Endothelial cell of umbilical vein (primary cell): ENCODE measurements around the gene OR8J3. TPM values are rescaled to one million over a fixed set of nuclear protein-coding genes. Genes with fewer than 3 reads are reported as not detected.

Source experiments
- BruUV-seq: library from RNA; stranded (reverse); fragments of 400-500 nt; replicated peaks from 2 replicates; lab custom pipeline; 2021; lab: Mats Ljungman, UMichigan
- CTCF ChIA-PET: fragments of 300-600, 350-600 bp; sonication (Branson Sonifier 250); formaldehyde crosslinking; loops from one replicate; lab custom pipeline; 2021; ENCODE audit warnings: antibody characterized with exemption, inconsistent platforms; lab: Charles Lee
- POLR2A ChIA-PET: fragments of 300-600, 350-600 bp; sonication (Branson Sonifier 250); formaldehyde crosslinking; loops from one replicate; lab custom pipeline; 2021; ENCODE audit warnings: antibody characterized with exemption, inconsistent platforms; lab: Charles Lee
- DNase-seq: peaks from one replicate; pipeline ENCODE4 v3.0.0-alpha.2; 2011; ENCODE audit warnings: low read depth, low spot score
- FAIRE-seq: peaks from 2 replicates; lab custom pipeline; 2011; peaks lifted over from hg19 to GRCh38; lab: Jason Lieb, UNC
- H2AFZ ChIP-seq: 2 replicates; pipeline ENCODE4 v1.6.0; 2012; ENCODE audit warnings: low read depth, low read length, control low read depth, inconsistent platforms
- H3K27ac ChIP-seq: 2 replicates; pipeline ENCODE4 v1.5.1; 2011; ENCODE audit warnings: low read depth, mild to moderate bottlenecking, control low read depth, low read length, moderate library complexity; ENCODE audit not compliant: insufficient read depth
- H3K27me3 ChIP-seq, 2 experiments: 2 replicates each; pipeline versions ENCODE4 v1.6.0 to v1.6.1; 2011; ENCODE audit warnings: low read length in 2 of 2, mixed read lengths in 1 of 2; ENCODE audit not compliant: control insufficient read depth in 2 of 2, insufficient read depth in 2 of 2
- H3K36me3 ChIP-seq, 2 experiments: 2 replicates in 1 of 2; 3 replicates in 1 of 2; pipeline ENCODE4 v1.5.1; 2011; ENCODE audit warnings: low read length in 2 of 2, mild to moderate bottlenecking in 1 of 2, moderate library complexity in 1 of 2; ENCODE audit not compliant: control insufficient read depth in 2 of 2, insufficient read depth in 2 of 2; ENCODE audit errors: extremely low read depth in 1 of 2
- H3K4me1 ChIP-seq: 3 replicates; pipeline ENCODE4 v1.5.1; 2011; ENCODE audit warnings: mild to moderate bottlenecking, low read length; ENCODE audit not compliant: control insufficient read depth, insufficient read depth; ENCODE audit errors: extremely low read depth
- H3K4me2 ChIP-seq: 2 replicates; pipeline ENCODE4 v1.6.1; 2011; ENCODE audit warnings: low read length, control low read depth, mixed read lengths; ENCODE audit not compliant: insufficient read depth
- H3K4me3 ChIP-seq, 3 experiments: fragments of 200-600 bp in 1 of 3; sonication (generic), shearing (Covaris generic) in 1 of 3; replicated peaks in 1 of 3; 2 replicates each; pipeline ENCODE4 v1.5.1; 2011 to 2016; ENCODE audit warnings: control low read depth in 3 of 3, low read length in 3 of 3, mild to moderate bottlenecking in 2 of 3, inconsistent platforms in 1 of 3, low read depth in 1 of 3, moderate library complexity in 1 of 3; ENCODE audit not compliant: insufficient read depth in 1 of 3
- H3K79me2 ChIP-seq: 2 replicates; pipeline ENCODE4 v1.6.0; 2012; ENCODE audit warnings: low read length, inconsistent platforms; ENCODE audit not compliant: control insufficient read depth, insufficient read depth
- H3K9ac ChIP-seq: replicated peaks from 2 replicates; pipeline ENCODE3; 2011; ENCODE audit warnings: low read length, control low read depth; ENCODE audit not compliant: insufficient read depth; ENCODE audit errors: extremely low read depth
- H3K9me1 ChIP-seq: replicated peaks from 3 replicates; pipeline ENCODE4 v1.6.0; 2011; ENCODE audit warnings: mild to moderate bottlenecking, low read length; ENCODE audit not compliant: control insufficient read depth, insufficient read depth; ENCODE audit errors: extremely low read depth
- H3K9me3 ChIP-seq: replicated peaks from 2 replicates; pipeline ENCODE4 v1.5.1; 2012; ENCODE audit warnings: low read length, inconsistent platforms; ENCODE audit not compliant: control insufficient read depth, insufficient read depth
- H4K20me1 ChIP-seq: replicated peaks from 2 replicates; pipeline ENCODE3; 2011; ENCODE audit warnings: mild to moderate bottlenecking, low read length; ENCODE audit not compliant: control insufficient read depth, insufficient read depth; ENCODE audit errors: extremely low read depth
- EZH2 ChIP-seq: IDR thresholded peaks from 2 replicates; pipeline ENCODE4 v1.6.1; 2012; ENCODE audit warnings: borderline replicate concordance, low read depth, mild to moderate bottlenecking, moderate library complexity, low read length, inconsistent platforms; ENCODE audit not compliant: severe bottlenecking
- FOS ChIP-seq: IDR thresholded peaks from 2 replicates; pipeline ENCODE4 v1.6.1; 2011; ENCODE audit warnings: mild to moderate bottlenecking, low read length, moderate library complexity, borderline replicate concordance; ENCODE audit not compliant: insufficient read depth
- GATA2 ChIP-seq: IDR thresholded peaks from 2 replicates; pipeline ENCODE4 v1.7.0; 2011; ENCODE audit warnings: low read depth, mild to moderate bottlenecking, moderate library complexity, mixed read lengths, low read length; ENCODE audit not compliant: insufficient read length, insufficient read depth
- JUN ChIP-seq: IDR thresholded peaks from 2 replicates; pipeline ENCODE4 v1.6.1; 2011; ENCODE audit warnings: borderline replicate concordance, low read depth; ENCODE audit not compliant: insufficient read length, insufficient read depth
- MYC ChIP-seq: IDR thresholded peaks from one replicate; pipeline ENCODE4 v1.6.1; 2011; ENCODE audit warnings: mild to moderate bottlenecking, low read depth, low read length
- POLR2A ChIP-seq: IDR thresholded peaks from 2 replicates; pipeline ENCODE4 v1.6.1; 2012; ENCODE audit warnings: low read depth, mild to moderate bottlenecking, control low read depth, low read length
- POLR2AphosphoS5 ChIP-seq: IDR thresholded peaks from 2 replicates; pipeline ENCODE4 v1.6.1; 2012; ENCODE audit warnings: low read depth, mild to moderate bottlenecking, control low read depth, low read length, moderate library complexity; ENCODE audit not compliant: insufficient read depth
- dilution Hi-C: fragments of 300-500 bp; cut with MboI; formaldehyde crosslinking; loops from one replicate; pipeline ENCODE4 v1.15.0; 2019; ENCODE audit warnings: low sequenced_read_pairs; ENCODE audit not compliant: extremely low pct_ligation_motif_present
- intact Hi-C: fragments of 100-400 bp; cut with micrococcal nuclease; formaldehyde crosslinking; loops from one replicate; pipeline ENCODE4 v1.10.0; 2022
- polyA plus RNA-seq, 4 experiments: library from polyadenylated mRNA; depleted of rRNA in 3 of 4; stranded (reverse) in 3 of 4; unstranded in 1 of 4; fragments of >200 nt; gene quantifications; 2 replicates each; pipeline versions ENCODE4 v1.2.1 to v1.2.3, GENCODE V29; 2011 to 2012; ENCODE audit warnings: missing spikeins in 1 of 4
- total RNA-seq: library from RNA; stranded (reverse); gene quantifications from 2 replicates; pipeline ENCODE4 v1.2.3, GENCODE V29; 2021
- TF ChIP-seq, protein P1 (sequence below), 2 donors: IDR thresholded peaks; 1 replicate in 1 of 2; 2 replicates in 1 of 2; pipeline ENCODE4 v1.5.1; 2011; ENCODE audit warnings: low read length in 2 of 2, mild to moderate bottlenecking in 2 of 2, moderate library complexity in 2 of 2, control low read depth in 1 of 2, inconsistent platforms in 1 of 2, low read depth in 1 of 2; ENCODE audit not compliant: insufficient read depth in 1 of 2; ENCODE audit errors: extremely low read depth in 1 of 2
- TF ChIP-seq, protein P2 (sequence below): IDR thresholded peaks from 2 replicates; pipeline ENCODE4 v1.6.1; 2011; ENCODE audit not compliant: insufficient read depth, insufficient read length

The OR8J3 gene
- total and polyA plus RNA-seq, 2 donors (not counting 3 experiments of a cell fraction or from before 2014, with no cell fraction given), result not detected

DNA sequence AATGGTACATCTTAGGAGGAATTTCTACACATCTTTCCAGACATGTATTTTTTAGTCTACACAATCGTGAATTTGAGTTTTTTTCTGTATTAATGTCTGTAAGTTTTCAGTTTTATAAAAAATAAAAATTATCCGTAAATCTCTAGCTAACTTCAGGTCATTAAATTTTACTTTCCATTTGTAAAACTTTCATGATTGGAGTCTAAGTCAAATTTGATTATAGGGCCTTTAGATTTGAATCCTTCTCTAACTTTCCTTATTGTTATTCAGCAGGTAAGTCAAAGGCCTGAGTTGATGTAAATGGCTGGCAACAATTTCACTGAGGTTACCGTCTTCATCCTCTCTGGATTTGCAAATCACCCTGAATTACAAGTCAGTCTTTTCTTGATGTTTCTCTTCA lies 47.0 kb downstream of the OR8J3 start, which contains the start of gene OR8I2:
Gene OR8I2 (plus strand): TSS at position 301 of the 400 bp plus-strand sequence. CDS start 0 bp downstream, at position 301.
- Histone ChIP-seq H2AFZ (no peak within 1 kb of the TSS), H3K4me3 (no peak within 1 kb of the TSS), H3K4me2 (no peak within 1 kb of the TSS), H3K4me1 (no peaks in the 10 kb centered on the region), H3K27ac (no peak within 1 kb of the TSS), H3K79me2 (no peaks in the 10 kb centered on the region), H3K27me3 (no peaks in the 10 kb centered on the region), H3K9me3 (peaks cover 2% of the 10 kb centered on the region), H3K9ac (no peak within 1 kb of the TSS), H4K20me1 (no peaks in the 10 kb centered on the region), H3K36me3 (no peaks in the 10 kb centered on the region), H3K9me1 (no peaks in the 10 kb centered on the region)
- intact Hi-C loops (no loop called here), dilution Hi-C loops (no loop called here)
- no peak for FAIRE-seq
- TF ChIP-seq GATA2, result no peak
- TF ChIP-seq MYC, result no peak
- BruUV-seq, result no TSS peak
- ChIA-PET CTCF (no interaction called here), POLR2A (no interaction called here)
- DNase-seq, result no peak

DNA sequence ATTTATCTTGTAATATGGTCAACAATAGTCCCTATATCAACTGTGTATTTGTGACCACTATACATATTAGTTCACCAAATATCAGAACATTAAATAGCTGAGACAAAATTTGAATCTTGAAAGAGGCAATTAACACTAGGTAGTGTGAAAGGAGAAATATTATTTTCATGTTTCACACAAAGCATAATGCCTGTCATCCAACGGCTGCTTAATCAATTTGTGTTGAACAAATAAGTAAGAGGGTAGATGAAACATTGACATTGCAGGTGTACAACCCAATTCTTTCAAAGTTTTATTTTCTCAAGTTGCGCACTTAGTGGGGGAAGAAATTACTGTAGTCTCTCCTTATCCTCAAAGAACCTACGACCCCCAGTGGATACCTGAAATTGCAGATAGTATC lies 50.3 kb downstream of the OR8J3 start:
- intact Hi-C loops (no loop called here), dilution Hi-C loops (no loop called here)
- FAIRE-seq (no peak), DNase-seq (no peak)
- H3K27me3 ChIP-seq, result no peaks in the 10 kb centered on the region
- no peak overlapping the region for H3K27ac ChIP-seq
- peaks cover 2% of the 10 kb centered on the region for H3K9me3 ChIP-seq
- no peak overlapping the region for H3K9ac ChIP-seq
- H3K79me2 ChIP-seq, result no peaks in the 10 kb centered on the region
- H3K9me1 ChIP-seq, result no peaks in the 10 kb centered on the region
- ChIA-PET CTCF (no interaction called here), POLR2A (no interaction called here)
- no peak overlapping the region for H3K4me3 ChIP-seq
- no peaks in the 10 kb centered on the region for H4K20me1 ChIP-seq
- no peak overlapping the region for H2AFZ ChIP-seq
- H3K36me3 ChIP-seq, result no peaks in the 10 kb centered on the region
- H3K4me2 ChIP-seq, result no peak overlapping the region
- BruUV-seq, result no TSS peak
- TF ChIP-seq GATA2 (no peak), MYC (no peak), JUN (no peak), EZH2 (no peak), POLR2AphosphoS5 (no peak), FOS (no peak), POLR2A (no peak)
- TF ChIP-seq, protein P1, sequence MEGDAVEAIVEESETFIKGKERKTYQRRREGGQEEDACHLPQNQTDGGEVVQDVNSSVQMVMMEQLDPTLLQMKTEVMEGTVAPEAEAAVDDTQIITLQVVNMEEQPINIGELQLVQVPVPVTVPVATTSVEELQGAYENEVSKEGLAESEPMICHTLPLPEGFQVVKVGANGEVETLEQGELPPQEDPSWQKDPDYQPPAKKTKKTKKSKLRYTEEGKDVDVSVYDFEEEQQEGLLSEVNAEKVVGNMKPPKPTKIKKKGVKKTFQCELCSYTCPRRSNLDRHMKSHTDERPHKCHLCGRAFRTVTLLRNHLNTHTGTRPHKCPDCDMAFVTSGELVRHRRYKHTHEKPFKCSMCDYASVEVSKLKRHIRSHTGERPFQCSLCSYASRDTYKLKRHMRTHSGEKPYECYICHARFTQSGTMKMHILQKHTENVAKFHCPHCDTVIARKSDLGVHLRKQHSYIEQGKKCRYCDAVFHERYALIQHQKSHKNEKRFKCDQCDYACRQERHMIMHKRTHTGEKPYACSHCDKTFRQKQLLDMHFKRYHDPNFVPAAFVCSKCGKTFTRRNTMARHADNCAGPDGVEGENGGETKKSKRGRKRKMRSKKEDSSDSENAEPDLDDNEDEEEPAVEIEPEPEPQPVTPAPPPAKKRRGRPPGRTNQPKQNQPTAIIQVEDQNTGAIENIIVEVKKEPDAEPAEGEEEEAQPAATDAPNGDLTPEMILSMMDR (IDR thresholded peaks at IDR 0.05; ENCODE audit: extremely low read depth in 1 of 2, insufficient read depth in 1 of 2, low read depth in 1 of 2, low read length in 2 of 2), result no peak
- TF ChIP-seq, protein P2, sequence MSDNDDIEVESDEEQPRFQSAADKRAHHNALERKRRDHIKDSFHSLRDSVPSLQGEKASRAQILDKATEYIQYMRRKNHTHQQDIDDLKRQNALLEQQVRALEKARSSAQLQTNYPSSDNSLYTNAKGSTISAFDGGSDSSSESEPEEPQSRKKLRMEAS, result no peak
- no peaks in the 10 kb centered on the region for H3K4me1 ChIP-seq
